CD14-positive monocyte (primary cell): ENCODE results near the gene CRYBG1. TPM values are rescaled to one million over a fixed set of nuclear protein-coding genes. Genes with fewer than 3 reads are reported as not detected.

Experiments
- DNase-seq, 3 donors: peaks; one replicate each; pipeline ENCODE4 v3.0.0-alpha.2; 2011 to 2022
- H2AFZ ChIP-seq: 2 replicates; pipeline ENCODE4 v1.6.0; 2012; ENCODE audit warnings: mild to moderate bottlenecking, low read depth, low read length, inconsistent platforms; ENCODE audit not compliant: insufficient read depth, poor library complexity, severe bottlenecking
- H3K27ac ChIP-seq, 2 donors: 1 replicate in 1 of 2; 2 replicates in 1 of 2; pipeline ENCODE4 v1.5.1; 2012 to 2013; ENCODE audit warnings: low read length in 2 of 2, control low read depth in 1 of 2, inconsistent platforms in 1 of 2, low read depth in 1 of 2, mild to moderate bottlenecking in 1 of 2
- H3K27me3 ChIP-seq, 2 donors: one replicate each; pipeline versions ENCODE4 v1.6.0 to v1.6.1; 2011 to 2013; ENCODE audit warnings: low read length in 2 of 2; ENCODE audit not compliant: control insufficient read depth in 2 of 2, insufficient read depth in 2 of 2
- H3K36me3 ChIP-seq, 2 donors: replicated peaks in 1 of 2; 1 replicate in 1 of 2; 2 replicates in 1 of 2; pipeline versions ENCODE4 v1.5.1 to v1.6.1; 2012 to 2013; ENCODE audit warnings: low read length in 2 of 2, control low read depth in 1 of 2, inconsistent platforms in 1 of 2, mild to moderate bottlenecking in 1 of 2; ENCODE audit not compliant: insufficient read depth in 2 of 2, control insufficient read depth in 1 of 2
- H3K4me1 ChIP-seq, 2 donors: 1 replicate in 1 of 2; 2 replicates in 1 of 2; pipeline versions ENCODE4 v1.5.1 to v1.6.1; 2012 to 2013; ENCODE audit warnings: low read length in 2 of 2, control low read depth in 1 of 2, inconsistent platforms in 1 of 2, mild to moderate bottlenecking in 1 of 2, moderate library complexity in 1 of 2; ENCODE audit not compliant: insufficient read depth in 2 of 2, control insufficient read depth in 1 of 2
- H3K4me2 ChIP-seq: replicated peaks from 2 replicates; pipeline ENCODE3; 2012; ENCODE audit warnings: low read length, moderate library complexity, mild to moderate bottlenecking; ENCODE audit not compliant: poor library complexity, severe bottlenecking; ENCODE audit errors: extremely low read depth
- H3K4me3 ChIP-seq, 3 experiments: fragments of 200-600 bp in 1 of 3; sonication (generic) in 1 of 3; replicated peaks in 1 of 3; 1 replicate in 2 of 3; 2 replicates in 1 of 3; pipeline ENCODE4 v1.5.1; 2011 to 2013; ENCODE audit warnings: low read length in 3 of 3, mild to moderate bottlenecking in 3 of 3, control low read depth in 2 of 3, low read depth in 2 of 3, inconsistent platforms in 1 of 3, moderate library complexity in 1 of 3
- H3K79me2 ChIP-seq: 2 replicates; pipeline ENCODE4 v1.6.0; 2012; ENCODE audit warnings: mild to moderate bottlenecking, control low read depth, inconsistent platforms, low read length, moderate library complexity; ENCODE audit not compliant: insufficient read depth
- H3K9ac ChIP-seq: 2 replicates; pipeline ENCODE4 v1.6.0; 2017; ENCODE audit warnings: low read length, mild to moderate bottlenecking; ENCODE audit not compliant: insufficient read depth, poor library complexity, severe bottlenecking
- H3K9me3 ChIP-seq, 2 donors: replicated peaks in 1 of 2; 1 replicate in 1 of 2; 2 replicates in 1 of 2; pipeline versions ENCODE4 v1.5.1 to v1.6.1; 2012 to 2013; ENCODE audit warnings: low read length in 2 of 2, control low read depth in 1 of 2; ENCODE audit not compliant: control insufficient read depth in 1 of 2, insufficient read depth in 1 of 2
- H4K20me1 ChIP-seq: 2 replicates; pipeline ENCODE4 v1.6.0; 2012; ENCODE audit warnings: mild to moderate bottlenecking, low read length, control low read depth, moderate library complexity; ENCODE audit not compliant: insufficient read depth
- H3K27ac Mint-ChIP-seq, 7 donors: one replicate each; pipeline ENCODE4 v1.8.0; 2020; ENCODE audit warnings: mild to moderate bottlenecking in 7 of 7, mixed read lengths in 7 of 7, moderate library complexity in 6 of 7, inconsistent platforms in 2 of 7
- H3K27me3 Mint-ChIP-seq, 3 donors: one replicate each; pipeline ENCODE4 v1.8.0; 2021 to 2022; ENCODE audit warnings: low read depth in 3 of 3, mild to moderate bottlenecking in 3 of 3, mixed read lengths in 3 of 3, moderate library complexity in 3 of 3, inconsistent platforms in 1 of 3
- H3K36me3 Mint-ChIP-seq, 2 donors: one replicate each; pipeline ENCODE4 v1.8.0; 2020; ENCODE audit warnings: mixed read lengths in 2 of 2, inconsistent platforms in 1 of 2, mild to moderate bottlenecking in 1 of 2
- H3K4me1 Mint-ChIP-seq: one replicate; pipeline ENCODE4 v1.8.0; 2020; ENCODE audit warnings: mild to moderate bottlenecking, mixed read lengths
- H3K4me3 Mint-ChIP-seq, 2 donors: one replicate each; pipeline ENCODE4 v1.8.0; 2020; ENCODE audit warnings: mild to moderate bottlenecking in 2 of 2, mixed read lengths in 2 of 2, moderate library complexity in 1 of 2
- H3K9me3 Mint-ChIP-seq, 7 donors: one replicate each; pipeline ENCODE4 v1.8.0; 2020 to 2022; ENCODE audit warnings: mixed read lengths in 7 of 7, mild to moderate bottlenecking in 6 of 7, moderate library complexity in 6 of 7, inconsistent platforms in 2 of 7
- CTCF ChIP-seq: fragments of 200-600 bp; IDR thresholded peaks from one replicate; pipeline ENCODE4 v1.8.0; 2022; ENCODE audit warnings: antibody characterized with exemption, mild to moderate bottlenecking
- WGBS: methylation state at CpG from one replicate; pipeline ENCODE4 v1.1.5; 2013; ENCODE audit warnings: missing lambda C conversion rate; ENCODE audit not compliant: insufficient coverage; 5-methylcytosine and 5-hydroxymethylcytosine counted together
- intact Hi-C, 2 donors: fragments of 100-400 bp; cut with micrococcal nuclease; formaldehyde crosslinking; loops; one replicate each; pipeline versions ENCODE4 v1.15.0 to v1.15.1; 2023
- polyA plus RNA-seq, 3 donors: library from polyadenylated mRNA; depleted of rRNA in 1 of 3; unstranded in 2 of 3; stranded (reverse) in 1 of 3; fragments of 300-500 nt in 2 of 3; fragments of >200 nt in 1 of 3; fragmentation: Illumina TruSeq in 2 of 3; gene quantifications; 1 replicate in 2 of 3; 2 replicates in 1 of 3; pipeline ENCODE4 v1.2.3, GENCODE V29; 2012 to 2021

The CRYBG1 gene
- polyA plus RNA-seq, 3 donors, result 7.9 to 11.9 (median 11.1) TPM

- Mint-ChIP-seq H3K4me1 (peaks cover 23% of the 10 kb centered on the region), H3K4me3 (no peak overlapping the region), H3K27ac (peak overlapping the region in 1 of 7 donors; percentile 57), H3K9me3 (no peaks in the 10 kb centered on the region), H3K27me3 (no peaks in the 10 kb centered on the region), H3K36me3 (peaks cover 65 to 84% of the 10 kb centered on the region in 2 donors)
- intact Hi-C loops, result no loop called here
- Histone ChIP-seq H3K36me3 (peaks cover 76 to 77% of the 10 kb centered on the region in 2 donors), H3K4me2 (no peak overlapping the region), H3K9me3 (no peaks in the 10 kb centered on the region), H3K79me2 (peaks cover 64% of the 10 kb centered on the region), H3K4me3 (no peak overlapping the region), H3K4me1 (peaks cover 19 to 24% of the 10 kb centered on the region in 2 donors), H2AFZ (no peak overlapping the region), H3K27ac (peak overlapping the region in 1 of 2 donors; percentile 43), H4K20me1 (no peaks in the 10 kb centered on the region), H3K9ac (no peak overlapping the region), H3K27me3 (no peaks in the 10 kb centered on the region)
- peak; percentile 67 for TF ChIP-seq CTCF
- no CpG with 5 or more reads among the region's 3 CpGs for WGBS
- DNase-seq, result peak in 1 of 3 donors; percentile 40
Measured at GRCh38 chr6:106556368-106556960, 195.9 kb downstream of the CRYBG1 start.

- Mint-ChIP-seq H3K4me1 (peaks cover 36% of the 10 kb centered on the region), H3K9me3 (no peaks in the 10 kb centered on the region), H3K36me3 (peaks cover 60 to 78% of the 10 kb centered on the region in 2 donors), H3K27ac (peak overlapping the region; percentile 51 to 88 (median 75)), H3K27me3 (no peaks in the 10 kb centered on the region), H3K4me3 (no peak overlapping the region)
- peaks cover 52% of the 10 kb centered on the region for H3K79me2 ChIP-seq
- H3K27me3 ChIP-seq, result no peaks in the 10 kb centered on the region
- no peak overlapping the region for H3K4me2 ChIP-seq
- H4K20me1 ChIP-seq, result no peaks in the 10 kb centered on the region
- no peak overlapping the region for H3K9ac ChIP-seq
- H3K4me1 ChIP-seq, result peaks cover 32 to 37% of the 10 kb centered on the region in 2 donors
- WGBS, result no CpG with 5 or more reads among the region's 2 CpGs
- no peak for TF ChIP-seq CTCF
- DNase-seq, result peak; percentile 42 to 79 (median 63)
- intact Hi-C loops, result no loop called here
- no peak overlapping the region for H2AFZ ChIP-seq
- H3K27ac ChIP-seq, result peak overlapping the region in 1 of 2 donors; percentile 67
- no peak overlapping the region for H3K4me3 ChIP-seq
- H3K9me3 ChIP-seq, result no peaks in the 10 kb centered on the region
- H3K36me3 ChIP-seq, result peaks cover 66 to 74% of the 10 kb centered on the region in 2 donors
Measured at GRCh38 chr6:106557837-106558236, 197.3 kb downstream of the CRYBG1 start.
